ENCODE measurements around the gene RASGEF1B. TPM values are rescaled to one million over a fixed set of nuclear protein-coding genes. Genes with fewer than 3 reads are reported as not detected.

RASGEF1B gene
- total and polyA plus RNA-seq, 2 donors from 2014 or later: 8.3 to 15.0 TPM

DNA sequence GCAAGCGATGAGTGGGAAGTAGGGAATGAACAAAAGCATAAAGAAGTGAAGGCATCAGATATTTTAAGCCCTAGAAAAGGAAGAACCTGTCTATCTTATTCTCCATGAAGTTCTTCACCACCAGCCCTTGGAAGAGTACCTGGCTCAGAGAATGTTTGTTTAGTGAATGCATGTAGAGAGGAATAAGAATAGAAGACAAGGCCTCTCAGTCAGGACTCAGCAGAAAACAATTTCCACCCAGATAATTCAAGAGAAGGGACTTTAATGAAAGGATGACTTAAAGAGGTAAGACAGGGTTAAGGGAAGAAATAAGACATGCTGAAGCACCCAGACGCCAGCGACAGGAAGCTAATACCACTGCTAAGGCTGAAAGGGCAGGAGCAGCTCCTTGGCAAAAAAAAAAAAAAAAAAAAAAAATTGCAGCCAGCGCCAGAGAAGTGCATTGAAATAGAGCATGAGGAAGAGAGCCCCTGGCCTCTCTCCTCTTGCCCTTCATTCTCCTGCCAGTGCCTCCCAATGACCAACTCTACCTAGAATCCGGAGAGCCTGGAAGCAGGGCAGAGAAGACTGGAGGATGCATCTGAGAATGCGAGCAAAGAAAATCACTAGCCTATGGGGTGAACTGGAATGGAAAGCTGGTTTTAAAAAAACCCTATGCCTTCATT, 47.2 kb upstream of the RASGEF1B start:
- no peak for FAIRE-seq
- Histone ChIP-seq H3K36me3 (ENCODE audit: control insufficient read depth in 2 of 3, insufficient read depth in 3 of 3, low read length in 3 of 3) (no peaks in the 10 kb centered on the region), H3K4me3 (ENCODE audit: low read length in 3 of 3) (no peak overlapping the region), H3K4me1 (ENCODE audit: control insufficient read depth in 2 of 3, insufficient read depth in 2 of 3, low read depth in 1 of 3, low read length in 3 of 3) (no peaks in the 10 kb centered on the region), H3K27me3 (ENCODE audit: control insufficient read depth, insufficient read depth, low read length) (no peaks in the 10 kb centered on the region), H3K9me3 (ENCODE audit: control insufficient read depth in 2 of 3, insufficient read depth in 1 of 3, low read length in 3 of 3) (no peaks in the 10 kb centered on the region), H3K27ac (ENCODE audit: low read depth in 2 of 2, low read length in 2 of 2) (no peak overlapping the region), H3K9ac (ENCODE audit: low read length in 3 of 3) (no peak overlapping the region)
- DNase-seq: no peak
- intact Hi-C loops (cut with DNase I): no loop called here
- TF ChIP-seq, protein P1, sequence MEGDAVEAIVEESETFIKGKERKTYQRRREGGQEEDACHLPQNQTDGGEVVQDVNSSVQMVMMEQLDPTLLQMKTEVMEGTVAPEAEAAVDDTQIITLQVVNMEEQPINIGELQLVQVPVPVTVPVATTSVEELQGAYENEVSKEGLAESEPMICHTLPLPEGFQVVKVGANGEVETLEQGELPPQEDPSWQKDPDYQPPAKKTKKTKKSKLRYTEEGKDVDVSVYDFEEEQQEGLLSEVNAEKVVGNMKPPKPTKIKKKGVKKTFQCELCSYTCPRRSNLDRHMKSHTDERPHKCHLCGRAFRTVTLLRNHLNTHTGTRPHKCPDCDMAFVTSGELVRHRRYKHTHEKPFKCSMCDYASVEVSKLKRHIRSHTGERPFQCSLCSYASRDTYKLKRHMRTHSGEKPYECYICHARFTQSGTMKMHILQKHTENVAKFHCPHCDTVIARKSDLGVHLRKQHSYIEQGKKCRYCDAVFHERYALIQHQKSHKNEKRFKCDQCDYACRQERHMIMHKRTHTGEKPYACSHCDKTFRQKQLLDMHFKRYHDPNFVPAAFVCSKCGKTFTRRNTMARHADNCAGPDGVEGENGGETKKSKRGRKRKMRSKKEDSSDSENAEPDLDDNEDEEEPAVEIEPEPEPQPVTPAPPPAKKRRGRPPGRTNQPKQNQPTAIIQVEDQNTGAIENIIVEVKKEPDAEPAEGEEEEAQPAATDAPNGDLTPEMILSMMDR (IDR thresholded peaks at IDR 0.05; ENCODE audit: borderline replicate concordance, extremely low read depth, insufficient read depth): no peak

DNA sequence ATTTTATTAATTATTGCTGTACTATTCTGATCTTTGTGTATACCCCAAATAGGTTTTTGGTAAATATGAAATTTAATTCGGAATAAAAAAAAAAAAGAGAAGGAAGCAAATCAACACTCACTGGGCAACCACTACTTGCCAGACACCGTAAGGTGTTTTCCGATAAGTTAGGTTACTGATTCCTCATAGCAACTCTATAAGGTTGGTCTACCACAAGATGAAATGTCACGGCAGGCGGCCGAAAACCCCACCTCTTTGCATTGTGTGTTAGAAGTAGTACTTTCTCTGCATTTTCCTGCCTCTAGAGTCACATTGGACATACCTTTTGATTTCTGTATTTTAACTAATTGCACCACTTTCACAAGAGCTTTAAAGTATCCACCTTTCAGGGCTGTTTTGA, 44.5 kb upstream of the RASGEF1B start:
- Histone ChIP-seq H3K27ac (ENCODE audit: low read depth in 2 of 2, low read length in 2 of 2) (no peak overlapping the region), H3K4me1 (ENCODE audit: control insufficient read depth in 2 of 3, insufficient read depth in 2 of 3, low read depth in 1 of 3, low read length in 3 of 3) (no peaks in the 10 kb centered on the region), H3K9ac (ENCODE audit: low read length in 3 of 3) (no peak overlapping the region), H3K9me3 (ENCODE audit: control insufficient read depth in 2 of 3, insufficient read depth in 1 of 3, low read length in 3 of 3) (no peaks in the 10 kb centered on the region), H3K27me3 (ENCODE audit: control insufficient read depth, insufficient read depth, low read length) (no peaks in the 10 kb centered on the region), H3K36me3 (ENCODE audit: control insufficient read depth in 2 of 3, insufficient read depth in 3 of 3, low read length in 3 of 3) (no peaks in the 10 kb centered on the region), H3K4me3 (ENCODE audit: low read length in 3 of 3) (no peak overlapping the region)
- no peak for DNase-seq
- TF ChIP-seq, protein P1 (IDR thresholded peaks at IDR 0.05; ENCODE audit: borderline replicate concordance, extremely low read depth, insufficient read depth): no peak
- FAIRE-seq: no peak
- intact Hi-C loops (cut with DNase I): no loop called here

DNA sequence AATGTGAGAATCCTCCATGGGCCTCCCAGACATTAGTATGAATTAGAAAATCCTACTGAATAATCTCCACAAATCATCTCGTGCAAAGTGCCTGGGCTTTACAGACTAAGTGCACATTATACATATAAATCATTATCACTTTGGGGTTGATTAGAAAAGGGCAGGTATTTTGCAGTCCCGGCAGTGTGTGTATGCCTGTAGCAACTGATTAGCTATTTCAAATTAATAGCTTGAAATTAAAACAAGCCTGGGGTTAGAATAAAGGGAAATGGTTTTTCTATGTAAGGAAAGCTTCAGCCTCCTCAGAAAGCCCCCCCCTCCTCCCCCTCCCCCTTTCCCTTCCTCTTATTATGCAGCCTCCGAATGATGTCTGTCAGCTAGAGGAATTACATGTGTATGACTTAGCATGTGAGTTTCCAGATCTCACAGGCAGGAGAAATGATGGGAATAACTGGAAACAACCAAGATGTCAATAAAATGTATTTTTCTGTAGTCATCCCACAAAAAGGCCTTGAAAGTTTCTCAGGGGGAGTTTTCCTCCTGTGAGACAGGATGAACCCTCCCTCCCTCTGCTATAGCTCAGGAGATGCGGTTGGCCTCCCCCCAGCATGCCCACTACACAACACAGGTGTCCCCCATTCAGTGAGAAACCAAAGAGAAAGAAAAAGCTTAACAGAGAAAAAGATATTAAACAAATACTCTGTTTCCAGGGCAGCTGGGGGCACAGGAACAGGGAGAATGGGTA, 41.2 kb upstream of the RASGEF1B start:
- no peak for FAIRE-seq
- Histone ChIP-seq H3K27me3 (ENCODE audit: control insufficient read depth, insufficient read depth, low read length) (no peaks in the 10 kb centered on the region), H3K36me3 (ENCODE audit: control insufficient read depth in 2 of 3, insufficient read depth in 3 of 3, low read length in 3 of 3) (no peaks in the 10 kb centered on the region), H3K4me1 (ENCODE audit: control insufficient read depth in 2 of 3, insufficient read depth in 2 of 3, low read depth in 1 of 3, low read length in 3 of 3) (no peaks in the 10 kb centered on the region), H3K27ac (ENCODE audit: low read depth in 2 of 2, low read length in 2 of 2) (no peak overlapping the region), H3K9ac (ENCODE audit: low read length in 3 of 3) (no peak overlapping the region), H3K9me3 (ENCODE audit: control insufficient read depth in 2 of 3, insufficient read depth in 1 of 3, low read length in 3 of 3) (no peaks in the 10 kb centered on the region), H3K4me3 (ENCODE audit: low read length in 3 of 3) (no peak overlapping the region)
- TF ChIP-seq, protein P1 (IDR thresholded peaks at IDR 0.05; ENCODE audit: borderline replicate concordance, extremely low read depth, insufficient read depth): no peak
- intact Hi-C loops (cut with DNase I): no loop called here
- DNase-seq: no peak

All from kidney (tissue), 14 donors.